ENCODE measurements around the gene CNIH2. TPM values are rescaled to one million over a fixed set of nuclear protein-coding genes. Genes with fewer than 3 reads are reported as not detected.

The CNIH2 gene
- total RNA-seq, 1 donor from 2014 or later, result 21.3 TPM

- no peak for DNase-seq (ENCODE audit: extremely low spot score, unreplicated experiment)
- H3K9me3 Mint-ChIP-seq, result no peaks in the 10 kb centered on the region
- peaks cover 3% of the 10 kb centered on the region for H3K36me3 Mint-ChIP-seq
- H3K27me3 Mint-ChIP-seq, result peaks cover 32% of the 10 kb centered on the region
- no peak for TF ChIP-seq CTCF (conservative IDR thresholded peaks at IDR 0.05)
- H3K4me3 Mint-ChIP-seq, result peak overlapping the region; percentile 96
- H3K27ac Mint-ChIP-seq, result peak overlapping the region; percentile 95
- H3K4me1 Mint-ChIP-seq (ENCODE audit: unreplicated experiment), result peaks cover 18% of the 10 kb centered on the region
Observed at GRCh38 chr11:66287889-66288670, 10.1 kb downstream of the CNIH2 start.

DNA sequence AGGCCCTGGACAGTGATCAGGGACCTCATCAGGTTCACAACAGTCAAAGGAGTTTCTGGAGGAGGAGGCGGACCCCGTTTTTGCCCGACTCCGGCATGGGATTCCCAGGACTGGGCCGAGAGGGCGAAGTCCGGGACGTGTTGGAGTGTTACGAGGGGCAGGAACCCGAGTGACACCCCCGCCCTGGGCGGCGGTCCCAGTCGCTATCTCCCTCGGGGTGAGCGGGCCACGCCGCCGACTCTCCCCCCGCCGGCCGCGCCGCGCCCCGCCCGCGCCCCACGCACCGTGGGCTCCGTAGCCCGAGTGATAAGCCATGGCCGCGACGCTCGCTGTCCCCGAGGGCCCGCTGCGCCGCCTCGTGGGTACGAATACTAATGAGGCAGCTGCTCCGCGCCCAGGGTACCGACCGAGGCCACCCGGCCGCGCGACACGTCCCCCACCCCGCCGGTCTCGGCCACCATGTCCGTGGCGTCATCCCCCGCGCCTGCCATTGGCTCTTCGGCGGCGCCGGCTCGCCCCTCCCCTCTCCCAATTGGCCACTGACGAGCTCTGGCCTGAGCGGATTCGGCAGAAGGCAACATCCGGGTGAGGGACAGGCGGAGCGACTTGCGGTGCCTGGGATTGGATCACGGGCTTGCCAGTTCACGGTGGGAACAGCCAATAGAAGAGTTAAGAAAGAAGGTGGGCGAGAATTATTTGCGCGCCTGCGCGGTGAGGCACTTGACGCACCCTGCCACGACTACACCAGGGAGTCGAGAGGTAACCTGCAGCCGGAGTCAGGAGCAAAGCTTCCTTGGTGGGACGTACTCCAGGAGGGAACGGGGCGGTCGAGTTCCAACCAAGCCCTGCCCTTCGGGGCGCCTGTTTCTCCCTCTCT lies 10.9 kb downstream of the CNIH2 start, which contains the start of gene YIF1A:
Gene YIF1A (minus strand): TSS at position 473 of the 877 bp plus-strand sequence. CDS start 158 bp downstream, at position 315.
- H3K4me3 Mint-ChIP-seq, result peak within 1 kb of the TSS; percentile 96
- H3K36me3 Mint-ChIP-seq, result peaks cover 3% of the 10 kb centered on the region
- H3K4me1 Mint-ChIP-seq (ENCODE audit: unreplicated experiment), result peaks cover 18% of the 10 kb centered on the region
- H3K27me3 Mint-ChIP-seq, result peaks cover 41% of the 10 kb centered on the region
- H3K9me3 Mint-ChIP-seq, result no peaks in the 10 kb centered on the region
- TF ChIP-seq CTCF (conservative IDR thresholded peaks at IDR 0.05), result peak; percentile 38
- H3K27ac Mint-ChIP-seq, result peak within 1 kb of the TSS; percentile 98
- DNase-seq (ENCODE audit: extremely low spot score, unreplicated experiment), result peak; percentile 98

- Mint-ChIP-seq H3K4me3 (peak overlapping the region; percentile 93), H3K4me1 (ENCODE audit: unreplicated experiment) (peaks cover 18% of the 10 kb centered on the region), H3K36me3 (peaks cover 3% of the 10 kb centered on the region), H3K9me3 (no peaks in the 10 kb centered on the region), H3K27ac (peak overlapping the region; percentile 98), H3K27me3 (peaks cover 43% of the 10 kb centered on the region)
- no peak for TF ChIP-seq CTCF (conservative IDR thresholded peaks at IDR 0.05)
- DNase-seq (ENCODE audit: extremely low spot score, unreplicated experiment), result peak; percentile 90
Observed at GRCh38 chr11:66289548-66290329, 11.8 kb downstream of the CNIH2 start.

- Mint-ChIP-seq H3K9me3 (no peaks in the 10 kb centered on the region), H3K36me3 (peaks cover 3% of the 10 kb centered on the region), H3K4me3 (peak overlapping the region; percentile 93), H3K4me1 (ENCODE audit: unreplicated experiment) (peaks cover 18% of the 10 kb centered on the region), H3K27ac (peak overlapping the region; percentile 98), H3K27me3 (peaks cover 43% of the 10 kb centered on the region)
- TF ChIP-seq CTCF (conservative IDR thresholded peaks at IDR 0.05), result no peak
- DNase-seq (ENCODE audit: extremely low spot score, unreplicated experiment), result no peak
Observed at GRCh38 chr11:66290330-66290621, 12.3 kb downstream of the CNIH2 start.

GRCh38 chr11:66291303-66291705 lies 13.3 kb downstream of the CNIH2 start:
- peaks cover 3% of the 10 kb centered on the region for H3K36me3 Mint-ChIP-seq
- TF ChIP-seq CTCF (conservative IDR thresholded peaks at IDR 0.05), result no peak
- DNase-seq (ENCODE audit: extremely low spot score, unreplicated experiment), result no peak
- peaks cover 18% of the 10 kb centered on the region for H3K4me1 Mint-ChIP-seq (ENCODE audit: unreplicated experiment)
- peaks cover 45% of the 10 kb centered on the region for H3K27me3 Mint-ChIP-seq
- no peak overlapping the region for H3K27ac Mint-ChIP-seq
- H3K4me3 Mint-ChIP-seq, result peak overlapping the region; percentile 93
- H3K9me3 Mint-ChIP-seq, result no peaks in the 10 kb centered on the region
